Fibroblast of lung (primary cell): ENCODE results near the gene TMEM179.

Experiments used
- EZH2 ChIP-seq: IDR thresholded peaks from 2 replicates; pipeline ENCODE4 v1.5.1; 2012; ENCODE audit warnings: low read length, control low read depth, mild to moderate bottlenecking; ENCODE audit errors: missing control alignments
- TF ChIP-seq, protein P1 (sequence below), 2 donors: IDR thresholded peaks in 1 of 2; conservative IDR thresholded peaks in 1 of 2; 1 replicate in 1 of 2; 2 replicates in 1 of 2; pipeline ENCODE4 v1.5.1; 2011 to 2012; ENCODE audit warnings: low read length in 2 of 2, control low read depth in 1 of 2, inconsistent platforms in 1 of 2, low read depth in 1 of 2, mild to moderate bottlenecking in 1 of 2

DNA sequence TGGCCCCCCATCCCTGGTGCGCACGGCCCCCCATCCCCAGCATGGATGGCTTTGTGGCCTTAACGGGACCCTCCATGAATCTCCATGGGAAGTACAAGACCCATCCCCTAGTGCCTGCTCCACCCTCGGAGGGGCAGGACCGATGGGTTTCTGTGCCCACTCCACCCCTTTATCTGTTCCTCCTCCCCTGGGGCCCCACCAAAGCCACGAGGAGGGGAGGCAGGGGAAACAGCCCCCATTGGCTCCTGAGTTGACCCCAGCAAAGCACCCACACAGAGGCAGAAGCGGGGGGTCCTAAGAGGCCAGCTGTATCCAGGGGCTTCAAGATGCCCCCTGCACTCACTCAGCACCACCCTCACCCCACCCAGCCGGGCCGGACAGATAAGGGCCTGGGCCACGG is 36.1 kb upstream of the TMEM179 start:
- TF ChIP-seq, protein P1, sequence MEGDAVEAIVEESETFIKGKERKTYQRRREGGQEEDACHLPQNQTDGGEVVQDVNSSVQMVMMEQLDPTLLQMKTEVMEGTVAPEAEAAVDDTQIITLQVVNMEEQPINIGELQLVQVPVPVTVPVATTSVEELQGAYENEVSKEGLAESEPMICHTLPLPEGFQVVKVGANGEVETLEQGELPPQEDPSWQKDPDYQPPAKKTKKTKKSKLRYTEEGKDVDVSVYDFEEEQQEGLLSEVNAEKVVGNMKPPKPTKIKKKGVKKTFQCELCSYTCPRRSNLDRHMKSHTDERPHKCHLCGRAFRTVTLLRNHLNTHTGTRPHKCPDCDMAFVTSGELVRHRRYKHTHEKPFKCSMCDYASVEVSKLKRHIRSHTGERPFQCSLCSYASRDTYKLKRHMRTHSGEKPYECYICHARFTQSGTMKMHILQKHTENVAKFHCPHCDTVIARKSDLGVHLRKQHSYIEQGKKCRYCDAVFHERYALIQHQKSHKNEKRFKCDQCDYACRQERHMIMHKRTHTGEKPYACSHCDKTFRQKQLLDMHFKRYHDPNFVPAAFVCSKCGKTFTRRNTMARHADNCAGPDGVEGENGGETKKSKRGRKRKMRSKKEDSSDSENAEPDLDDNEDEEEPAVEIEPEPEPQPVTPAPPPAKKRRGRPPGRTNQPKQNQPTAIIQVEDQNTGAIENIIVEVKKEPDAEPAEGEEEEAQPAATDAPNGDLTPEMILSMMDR (conservative IDR thresholded peaks at IDR 0.05 in 1 of 2, IDR thresholded peaks at IDR 0.05 in 1 of 2; ENCODE audit: low read depth in 1 of 2, low read length in 2 of 2), result no peak
- TF ChIP-seq EZH2, result no peak
